H1 (cell line): ENCODE results near the gene SPARC. TPM values are rescaled to one million over a fixed set of nuclear protein-coding genes. Genes with fewer than 3 reads are reported as not detected.

ENCODE experiments used
- CTCF ChIA-PET: fragments of 300-600 bp; sonication (Branson Sonifier 250); formaldehyde crosslinking; loops from one replicate; lab custom pipeline; 2021; ENCODE audit not compliant: partially characterized antibody; lab: Charles Lee
- POLR2A ChIA-PET: fragments of 300-600 bp; sonication (Branson Sonifier 250); formaldehyde crosslinking; loops from one replicate; lab custom pipeline; 2021; ENCODE audit warnings: inconsistent platforms; ENCODE audit not compliant: partially characterized antibody; lab: Charles Lee
- DNase-seq, 2 experiments: peaks; one replicate each; pipeline versions ENCODE4 v3.0.0 to v3.0.0-alpha.2; 2010 to 2022; ENCODE audit warnings: low spot score in 2 of 2, low read depth in 1 of 2, mixed read lengths in 1 of 2
- FAIRE-seq: peaks from 2 replicates; lab custom pipeline; 2011; peaks lifted over from hg19 to GRCh38; lab: Jason Lieb, UNC
- H2AFZ ChIP-seq: 2 replicates; pipeline ENCODE4 v1.8.1; 2012; ENCODE audit warnings: low read length, inconsistent platforms
- H2AK5ac ChIP-seq: 2 replicates; pipeline ENCODE4 v1.6.1; 2013; ENCODE audit warnings: low read depth, low read length
- H2BK120ac ChIP-seq: replicated peaks from 2 replicates; pipeline ENCODE3; 2013; ENCODE audit warnings: low read depth, low read length, inconsistent platforms
- H2BK12ac ChIP-seq: 2 replicates; pipeline ENCODE4 v1.6.1; 2013; ENCODE audit warnings: low read depth, low read length
- H2BK15ac ChIP-seq: 2 replicates; pipeline ENCODE4 v1.6.1; 2013; ENCODE audit warnings: low read length
- H2BK20ac ChIP-seq: 2 replicates; pipeline ENCODE4 v1.6.1; 2013; ENCODE audit warnings: low read length
- H2BK5ac ChIP-seq: 2 replicates; pipeline ENCODE4 v1.6.1; 2013; ENCODE audit warnings: low read depth, low read length
- H3K14ac ChIP-seq: 2 replicates; pipeline ENCODE4 v1.6.1; 2013; ENCODE audit warnings: inconsistent platforms; ENCODE audit not compliant: insufficient read length
- H3K18ac ChIP-seq: 2 replicates; pipeline ENCODE4 v1.6.1; 2013; ENCODE audit warnings: low read length; ENCODE audit errors: extremely low read depth
- H3K23ac ChIP-seq: 2 replicates; pipeline ENCODE4 v1.6.1; 2013; ENCODE audit warnings: inconsistent platforms; ENCODE audit not compliant: insufficient read length
- H3K23me2 ChIP-seq: 2 replicates; pipeline ENCODE4 v1.6.1; 2013; ENCODE audit warnings: low read depth, low read length
- H3K27ac ChIP-seq: 2 replicates; pipeline ENCODE4 v1.6.1; 2011; ENCODE audit warnings: low read depth, low read length, inconsistent platforms
- H3K27me3 ChIP-seq, 4 experiments: replicated peaks in 1 of 4; 1 replicate in 1 of 4; 2 replicates in 3 of 4; pipeline versions ENCODE4 v1.6.1 to v1.8.1; 2011 to 2013; ENCODE audit warnings: low read length in 3 of 4, mild to moderate bottlenecking in 3 of 4, inconsistent platforms in 2 of 4, mixed read lengths in 2 of 4, moderate library complexity in 1 of 4; ENCODE audit not compliant: control insufficient read depth in 3 of 4, insufficient read depth in 3 of 4; ENCODE audit errors: extremely low read depth in 1 of 4
- H3K36me3 ChIP-seq, 4 experiments: 2 replicates each; pipeline versions ENCODE4 v1.6.1 to v1.8.1; 2011 to 2013; ENCODE audit warnings: mild to moderate bottlenecking in 4 of 4, low read length in 3 of 4, moderate library complexity in 2 of 4, control low read depth in 1 of 4, inconsistent platforms in 1 of 4; ENCODE audit not compliant: insufficient read depth in 4 of 4, control insufficient read depth in 2 of 4
- H3K4ac ChIP-seq: replicated peaks from 2 replicates; pipeline ENCODE3; 2013; ENCODE audit warnings: low read length, low read depth, mixed read lengths, inconsistent platforms; ENCODE audit not compliant: insufficient read length
- H3K4me1 ChIP-seq, 4 experiments: replicated peaks in 1 of 4; 1 replicate in 1 of 4; 2 replicates in 3 of 4; pipeline versions ENCODE4 v1.6.1 to v1.8.1; 2011 to 2013; ENCODE audit warnings: low read length in 3 of 4, inconsistent platforms in 2 of 4, mixed read lengths in 1 of 4; ENCODE audit not compliant: insufficient read depth in 4 of 4, control insufficient read depth in 3 of 4
- H3K4me2 ChIP-seq, 2 experiments: 2 replicates each; pipeline versions ENCODE4 v1.6.1 to v1.8.1; 2011 to 2013; ENCODE audit warnings: low read depth in 2 of 2, low read length in 2 of 2, control low read depth in 1 of 2, inconsistent platforms in 1 of 2, mild to moderate bottlenecking in 1 of 2; ENCODE audit not compliant: insufficient read depth in 1 of 2
- H3K4me3 ChIP-seq, 4 experiments: fragments of 200-600, 300-600 bp in 1 of 4; sonication (generic), shearing (Covaris generic), sonication (Bioruptor Twin) in 1 of 4; 2 replicates each; pipeline versions ENCODE4 v1.5.1 to v1.8.1; 2011 to 2016; ENCODE audit warnings: low read length in 4 of 4, low read depth in 3 of 4, control low read depth in 2 of 4, inconsistent platforms in 2 of 4, mild to moderate bottlenecking in 2 of 4, mixed read lengths in 1 of 4, moderate library complexity in 1 of 4; ENCODE audit not compliant: insufficient read depth in 2 of 4; ENCODE audit errors: extremely low read depth in 1 of 4
- H3K56ac ChIP-seq: replicated peaks from 2 replicates; pipeline ENCODE3; 2013; ENCODE audit warnings: low read depth, mild to moderate bottlenecking, mixed read lengths, low read length, inconsistent platforms; ENCODE audit not compliant: insufficient read length
- H3K79me1 ChIP-seq: 2 replicates; pipeline ENCODE4 v1.6.1; 2013; ENCODE audit warnings: low read depth, low read length, control low read depth
- H3K79me2 ChIP-seq, 2 experiments: 2 replicates each; pipeline versions ENCODE4 v1.6.1 to v1.8.1; 2012 to 2013; ENCODE audit warnings: low read length in 2 of 2, mild to moderate bottlenecking in 2 of 2, inconsistent platforms in 1 of 2; ENCODE audit not compliant: insufficient read depth in 2 of 2, control insufficient read depth in 1 of 2
- H3K9ac ChIP-seq, 4 experiments: replicated peaks in 1 of 4; 1 replicate in 1 of 4; 2 replicates in 3 of 4; pipeline versions ENCODE4 v1.6.1 to v1.8.1; 2011 to 2013; ENCODE audit warnings: low read depth in 3 of 4, low read length in 3 of 4, control low read depth in 2 of 4, mild to moderate bottlenecking in 2 of 4, moderate library complexity in 2 of 4, inconsistent platforms in 1 of 4; ENCODE audit errors: extremely low read depth in 1 of 4
- H3K9me3 ChIP-seq, 2 experiments: 2 replicates each; pipeline versions ENCODE4 v1.6.1 to v1.8.1; 2012 to 2013; ENCODE audit warnings: mild to moderate bottlenecking in 2 of 2, moderate library complexity in 2 of 2, control low read depth in 1 of 2, inconsistent platforms in 1 of 2, low read depth in 1 of 2, low read length in 1 of 2, mixed read lengths in 1 of 2; ENCODE audit not compliant: insufficient read depth in 2 of 2
- H4K20me1 ChIP-seq, 2 experiments: replicated peaks in 1 of 2; 2 replicates each; pipeline versions ENCODE3 to v1.8.1; 2011 to 2013; ENCODE audit warnings: inconsistent platforms in 2 of 2, low read length in 2 of 2, mild to moderate bottlenecking in 1 of 2; ENCODE audit not compliant: insufficient read depth in 2 of 2, control insufficient read depth in 1 of 2
- H4K5ac ChIP-seq: 2 replicates; pipeline ENCODE4 v1.6.1; 2013; ENCODE audit warnings: low read length, low read depth, mixed read lengths, inconsistent platforms; ENCODE audit not compliant: insufficient read length
- H4K8ac ChIP-seq: 2 replicates; pipeline ENCODE4 v1.8.0; 2013; ENCODE audit warnings: mild to moderate bottlenecking, moderate library complexity, low read length, inconsistent platforms; ENCODE audit not compliant: insufficient read depth; ENCODE audit errors: extremely low read depth
- H4K91ac ChIP-seq: replicated peaks from 2 replicates; pipeline ENCODE3; 2013; ENCODE audit warnings: low read length, mixed read lengths, inconsistent platforms; ENCODE audit not compliant: insufficient read length
- ASH2L ChIP-seq: fragments of 200-600, 300-600 bp; sonication (generic); IDR thresholded peaks from one replicate; pipeline ENCODE4 v1.7.1; 2017; ENCODE audit warnings: low read length
- CBX5 ChIP-seq: fragments of 300-800, 300-1000 bp; sonication (generic); IDR thresholded peaks from 2 replicates; pipeline ENCODE4 v1.7.1; 2016; ENCODE audit warnings: antibody characterized with exemption, low read length, low read depth
- CREB1 ChIP-seq: IDR thresholded peaks from 2 replicates; pipeline ENCODE4 v1.6.1; 2012; ENCODE audit warnings: inconsistent platforms
- CTBP2 ChIP-seq: IDR thresholded peaks from 2 replicates; pipeline ENCODE4 v1.7.0; 2011; ENCODE audit warnings: borderline replicate concordance, mild to moderate bottlenecking, moderate library complexity, mixed read lengths, low read length; ENCODE audit not compliant: insufficient read depth, insufficient read length
- E2F6 ChIP-seq: IDR thresholded peaks from 2 replicates; pipeline ENCODE4 v1.6.1; 2012; ENCODE audit warnings: inconsistent platforms
- EZH2 ChIP-seq: fragments of 200-600 bp; sonication (generic); IDR thresholded peaks from 2 replicates; pipeline ENCODE4 v1.7.1; 2012; ENCODE audit warnings: low read depth, mild to moderate bottlenecking, moderate library complexity, low read length, inconsistent platforms; ENCODE audit not compliant: severe bottlenecking
- HDAC2 ChIP-seq, 2 experiments: fragments of 300-600 bp in 1 of 2; sonication (generic) in 1 of 2; IDR thresholded peaks; 2 replicates each; pipeline ENCODE4 v1.6.1; 2011 to 2012; ENCODE audit warnings: low read depth in 2 of 2, low read length in 2 of 2, mild to moderate bottlenecking in 2 of 2, moderate library complexity in 2 of 2, borderline replicate concordance in 1 of 2, inconsistent platforms in 1 of 2
- KDM1A ChIP-seq: fragments of 200-600, 300-600 bp; sonication (generic); IDR thresholded peaks from 2 replicates; pipeline ENCODE4 v1.7.1; 2016; ENCODE audit warnings: mild to moderate bottlenecking, low read length, borderline replicate concordance
- SP1 ChIP-seq: IDR thresholded peaks from 2 replicates; pipeline ENCODE4 v1.6.1; 2011; ENCODE audit warnings: low read depth, low read length
- SUZ12 ChIP-seq: fragments of 200-600 bp; sonication (generic); IDR thresholded peaks from 2 replicates; pipeline ENCODE4 v1.6.1; 2012; ENCODE audit warnings: mild to moderate bottlenecking, inconsistent platforms, low read length, moderate library complexity, mixed read lengths
- USF2 ChIP-seq: IDR thresholded peaks from 2 replicates; pipeline ENCODE4 v1.6.1; 2011; ENCODE audit warnings: low read length, improper control_type of control experiment
- YY1 ChIP-seq: IDR thresholded peaks from 2 replicates; pipeline ENCODE4 v1.6.1; 2011; ENCODE audit warnings: low read depth, mild to moderate bottlenecking, low read length
- WGBS, 2 experiments: shearing (Covaris generic) in 1 of 2; methylation state at CpG; one replicate each; pipeline versions ENCODE4 v1.1.6 to v1.1.7; 2013 to 2015; ENCODE audit warnings: low lambda C conversion rate in 2 of 2, mixed read lengths in 2 of 2, inconsistent platforms in 1 of 2, low coverage in 1 of 2, missing lambda C conversion rate in 1 of 2; ENCODE audit not compliant: insufficient replicate concordance in 2 of 2, insufficient coverage in 1 of 2, insufficient read length in 1 of 2; ENCODE audit errors: extremely low coverage in 1 of 2, missing lambda C conversion rate in 1 of 2; 5-methylcytosine and 5-hydroxymethylcytosine counted together
- polyA plus RNA-seq, 7 experiments: library from polyadenylated mRNA; depleted of rRNA in 3 of 7; stranded (reverse) in 5 of 7; unstranded in 2 of 7; fragments of >200 nt in 5 of 7; fragments of 200-250 nt in 2 of 7; gene quantifications; 1 replicate in 5 of 7; 2 replicates in 1 of 7; 4 replicates in 1 of 7; pipeline versions ENCODE4 v1.2.1 to v1.2.3, GENCODE V29; 2011 to 2013; ENCODE audit warnings: missing spikeins in 2 of 7, mixed read lengths in 2 of 7
- total RNA-seq: library from RNA; stranded (reverse); fragmentation: NEBNext Ultra II Directional; extraction: Animal tissue kit (Norgen Biotek cat#: 25700); gene quantifications from 2 replicates; pipeline ENCODE4 v1.2.1, GENCODE V29; 2021

SPARC gene
- total and polyA plus RNA-seq, 2 of the 8 experiments (the other 6 are each of a cell fraction or from before 2014, with no cell fraction given): 375 to 438 TPM

- H3K18ac ChIP-seq: no peak overlapping the region
- no peak overlapping the region for H4K91ac ChIP-seq
- no peak overlapping the region for H3K4me2 ChIP-seq
- H2BK15ac ChIP-seq: no peak overlapping the region
- no peaks in the 10 kb centered on the region for H3K9me3 ChIP-seq
- no peak for FAIRE-seq
- H2BK20ac ChIP-seq: no peak overlapping the region
- no peak for DNase-seq
- peaks cover 3 to 11% (median 6%) of the 10 kb centered on the region in 4 experiments for H3K4me1 ChIP-seq
- ChIA-PET CTCF (interaction anchor here (0.7 to 7.9 kb wide), 11 partner anchors 9 to 46 kb away, joined by 3 to 53 read pairs (median 5); no protein-coding TSS in a partner anchor), POLR2A (interaction anchor here (0.6 to 1.9 kb wide), 4 partner anchors 10 to 94 kb away, joined by 3 to 9 read pairs (median 5); no protein-coding TSS in a partner anchor)
- H2AK5ac ChIP-seq: no peak overlapping the region
- H2BK5ac ChIP-seq: no peak overlapping the region
- no peak overlapping the region for H4K5ac ChIP-seq
- no peak overlapping the region for H4K8ac ChIP-seq
- no peaks in the 10 kb centered on the region for H3K79me2 ChIP-seq
- H2BK120ac ChIP-seq: no peak overlapping the region
- no peaks in the 10 kb centered on the region for H3K27me3 ChIP-seq
- no peak overlapping the region for H3K27ac ChIP-seq
- H2AFZ ChIP-seq: no peak overlapping the region
- H3K56ac ChIP-seq: no peak overlapping the region
- no peak overlapping the region for H3K9ac ChIP-seq
- WGBS, 2 experiments: 95% methylated on average over 2 of the region's 3 CpGs; no CpG with 5 or more reads in 1 of the 2 experiments
- no peaks in the 10 kb centered on the region for H3K36me3 ChIP-seq
- H3K23me2 ChIP-seq: no peaks in the 10 kb centered on the region
- no peak overlapping the region for H3K4me3 ChIP-seq
- no peak overlapping the region for H3K4ac ChIP-seq
- H3K79me1 ChIP-seq: no peaks in the 10 kb centered on the region
- H2BK12ac ChIP-seq: no peak overlapping the region
- no peak overlapping the region for H3K23ac ChIP-seq
- no peak overlapping the region for H3K14ac ChIP-seq
- H4K20me1 ChIP-seq: no peaks in the 10 kb centered on the region
- TF ChIP-seq HDAC2 (IDR thresholded peaks at IDR 0.05; ENCODE audit: borderline replicate concordance in 1 of 2, low read depth in 2 of 2, low read length in 2 of 2) (no peak), CREB1 (no peak), USF2 (no peak), SP1 (no peak), KDM1A (no peak), CTBP2 (no peak), SUZ12 (no peak), EZH2 (no peak), CBX5 (no peak), ASH2L (no peak), YY1 (no peak), E2F6 (no peak)
Measured at GRCh38 chr5:151694035-151694485, 7.3 kb upstream of the SPARC start.
